ENCODE results near the gene UBE2E2.

DNA sequence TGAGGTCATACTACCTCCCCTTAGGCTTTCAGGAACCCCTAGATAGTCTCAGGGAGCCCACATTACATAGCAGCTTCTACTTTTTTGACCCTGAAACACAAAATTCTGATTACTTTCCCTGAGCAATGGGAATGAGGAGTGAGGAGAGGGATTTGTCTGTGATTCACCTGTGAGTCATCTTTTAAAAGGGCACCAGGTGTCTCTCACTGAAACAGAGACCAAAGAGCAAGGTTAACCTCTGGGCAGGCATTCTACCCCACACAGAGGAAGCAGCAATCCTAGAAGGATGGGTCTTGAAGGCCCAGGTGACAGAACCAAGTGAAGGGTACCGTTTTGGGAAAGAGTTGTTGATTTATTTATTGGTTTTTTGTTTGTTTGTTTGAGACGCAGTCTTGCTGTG lies 31.1 kb upstream of the UBE2E2 start:
- TF ChIP-seq CTCF (IDR thresholded peaks at IDR 0.05) (no peak), EZH2 (IDR thresholded peaks at IDR 0.05) (no peak), EZH2phosphoT487 (IDR thresholded peaks at IDR 0.05) (no peak)
